AG04450 (cell line): ENCODE measurements around the gene LARP4. TPM values are rescaled to one million over a fixed set of nuclear protein-coding genes. Genes with fewer than 3 reads are reported as not detected.
"Not testable (repeated sequence)": the region's sequence is repeated elsewhere in the genome, so short reads cannot be mapped to it uniquely, and the experiment has no call there.

Experiments
- CTCF ChIA-PET: fragments of 300-600, 350-600 bp; formaldehyde crosslinking; extraction: SDS; loops from one replicate; lab custom pipeline; 2022; ENCODE audit warnings: antibody characterized with exemption, inconsistent platforms; lab: Charles Lee
- POLR2A ChIA-PET: fragments of 350-600 bp; formaldehyde crosslinking; extraction: SDS; loops from one replicate; lab custom pipeline; 2021; ENCODE audit warnings: antibody characterized with exemption, inconsistent platforms; lab: Yijun Ruan, JAX
- DNase-seq: peaks from one replicate; pipeline ENCODE4 v3.0.0-alpha.2; 2011; ENCODE audit warnings: low read depth, low spot score
- H3K27ac ChIP-seq: one replicate; pipeline ENCODE4 v1.5.1; 2012; ENCODE audit warnings: low read depth, low read length, control low read depth
- H3K27me3 ChIP-seq: one replicate; pipeline ENCODE4 v1.6.0; 2012; ENCODE audit warnings: low read length; ENCODE audit not compliant: control insufficient read depth, insufficient read depth
- H3K4me3 ChIP-seq: 2 replicates; pipeline ENCODE4 v1.5.1; 2011; ENCODE audit warnings: mild to moderate bottlenecking, low read depth, low read length, control low read depth
- H3K9me3 ChIP-seq: 2 replicates; pipeline ENCODE4 v1.5.1; 2012; ENCODE audit warnings: low read length; ENCODE audit not compliant: control insufficient read depth, insufficient read depth
- CTCF ChIP-seq: IDR thresholded peaks from 2 replicates; pipeline ENCODE4 v1.5.1; 2011; ENCODE audit warnings: low read depth, low read length, control low read depth, inconsistent platforms
- polyA plus RNA-seq: library from polyadenylated mRNA; depleted of rRNA; stranded (reverse); fragments of >200 nt; gene quantifications from 2 replicates; pipeline ENCODE4 v1.2.3, GENCODE V29; 2011

Gene LARP4
- polyA plus RNA-seq, 1 experiment, result 25.5 TPM

DNA sequence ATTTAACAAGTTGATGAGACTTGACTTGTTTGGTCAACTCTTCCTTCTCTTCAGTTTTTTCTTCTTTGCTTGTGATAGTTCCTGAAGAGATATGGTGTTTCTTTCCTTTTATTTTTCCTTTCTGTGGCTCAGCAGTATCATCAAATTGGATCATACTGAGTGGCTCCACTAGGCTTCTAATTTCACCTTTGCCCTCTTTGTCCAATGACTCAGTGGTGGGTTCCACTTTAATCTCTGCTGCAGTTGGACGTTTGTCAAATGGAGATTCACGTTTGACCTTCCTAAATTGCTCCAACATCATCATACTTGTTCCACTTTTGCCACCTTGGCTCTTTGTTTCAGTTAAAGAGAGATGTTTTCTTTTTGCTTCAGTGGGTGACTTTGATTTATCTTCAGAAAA, 45.8 kb upstream of the LARP4 start:
- Histone ChIP-seq H3K27me3 (no peaks in the 10 kb centered on the region), H3K4me3 (no peak overlapping the region), H3K27ac (no peak overlapping the region), H3K9me3 (no peaks in the 10 kb centered on the region)
- ChIA-PET CTCF (no interaction called here), POLR2A (no interaction called here)
- no peak for TF ChIP-seq CTCF
- DNase-seq, result no peak

DNA sequence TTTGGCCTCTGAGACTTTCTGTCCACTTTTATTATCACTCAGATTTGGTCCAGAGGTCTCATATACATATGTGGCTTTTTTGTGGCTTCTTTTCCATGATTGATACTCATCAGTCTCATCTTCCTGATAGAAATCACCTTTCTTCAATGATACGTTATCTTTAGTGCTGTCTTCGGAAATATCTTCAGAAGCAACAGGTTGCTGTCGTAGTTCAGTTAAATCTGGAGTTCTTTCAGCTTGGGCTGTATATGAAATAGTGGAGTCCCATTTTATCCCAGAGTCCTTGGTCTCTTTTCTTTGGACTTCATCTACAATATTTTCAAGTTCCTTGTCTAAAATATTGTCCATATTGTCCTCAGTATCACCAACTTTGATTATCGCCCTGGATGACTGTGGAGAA, 45.3 kb upstream of the LARP4 start:
- DNase-seq, result no peak
- CTCF ChIA-PET, result no interaction called here
- Histone ChIP-seq H3K27me3 (no peaks in the 10 kb centered on the region), H3K9me3 (no peaks in the 10 kb centered on the region), H3K27ac (no peak overlapping the region), H3K4me3 (no peak overlapping the region)
- POLR2A ChIA-PET, result no interaction called here
- TF ChIP-seq CTCF, result no peak

DNA sequence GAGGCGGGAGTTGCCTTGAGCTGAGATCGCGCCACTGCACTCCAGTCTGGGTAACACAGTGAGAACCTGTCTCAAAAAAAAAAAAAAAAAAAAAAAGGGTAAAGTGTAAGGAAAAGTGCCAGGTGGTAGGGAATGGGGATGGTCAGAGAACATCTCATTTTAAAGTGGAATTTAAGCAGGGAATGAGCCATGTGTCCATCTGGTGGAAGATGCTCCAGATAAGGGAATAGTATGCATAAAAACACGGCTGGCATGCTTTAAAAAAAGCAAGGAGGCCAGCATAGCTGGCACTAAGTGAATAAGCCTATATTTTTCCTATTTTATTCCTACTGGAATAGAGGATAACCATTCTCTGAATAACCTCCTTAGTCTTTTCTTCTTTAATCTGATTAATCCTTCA, 38.0 kb upstream of the LARP4 start:
- Histone ChIP-seq H3K27ac (no peak overlapping the region), H3K4me3 (no peak overlapping the region), H3K9me3 (no peaks in the 10 kb centered on the region), H3K27me3 (no peaks in the 10 kb centered on the region)
- no peak for DNase-seq
- POLR2A ChIA-PET, result no interaction called here
- no peak for TF ChIP-seq CTCF
- CTCF ChIA-PET, result no interaction called here

GRCh38 chr12:50363141-50363540, 37.5 kb upstream of the LARP4 start:
- no peak for DNase-seq
- Histone ChIP-seq H3K27me3 (no peaks in the 10 kb centered on the region), H3K4me3 (no peak overlapping the region), H3K9me3 (no peaks in the 10 kb centered on the region), H3K27ac (no peak overlapping the region)
- ChIA-PET CTCF (no interaction called here), POLR2A (no interaction called here)
- no peak for TF ChIP-seq CTCF

GRCh38 chr12:50365709-50366406, 34.8 kb upstream of the LARP4 start:
- ChIA-PET CTCF (no interaction called here), POLR2A (no interaction called here)
- H3K27ac ChIP-seq, result no peak overlapping the region
- DNase-seq, result no peak
- TF ChIP-seq CTCF, result no peak
- H3K9me3 ChIP-seq, result no peaks in the 10 kb centered on the region
- H3K27me3 ChIP-seq, result no peaks in the 10 kb centered on the region
- no peak overlapping the region for H3K4me3 ChIP-seq

- POLR2A ChIA-PET, H3K9me3 ChIP-seq, DNase-seq, H3K4me3 ChIP-seq, H3K27ac ChIP-seq, H3K27me3 ChIP-seq, CTCF ChIA-PET: not testable (repeated sequence)
Measured at GRCh38 chr12:50370672-50371071, 30.0 kb upstream of the LARP4 start.
